Erythroblast (primary cell): ENCODE results near the gene DSE.

ENCODE experiments used
- GATA1 ChIP-seq: IDR thresholded peaks from 2 replicates; pipeline ENCODE4 v1.6.1; 2011; ENCODE audit warnings: low read depth, mild to moderate bottlenecking, control low read depth, low read length, moderate library complexity
- POLR2A ChIP-seq: IDR thresholded peaks from 2 replicates; pipeline ENCODE4 v1.6.1; 2011; ENCODE audit warnings: mild to moderate bottlenecking, low read length

- no peak for TF ChIP-seq POLR2A
- no peak for TF ChIP-seq GATA1
Observed at GRCh38 chr6:116326996-116327395, 43.8 kb upstream of the DSE start.
